Measurements from ENCODE around the gene CDC42BPB. TPM values are rescaled to one million over a fixed set of nuclear protein-coding genes. Genes with fewer than 3 reads are reported as not detected.

Gene CDC42BPB
- total RNA-seq, 1 experiment from 2014 or later: 103 TPM

DNA sequence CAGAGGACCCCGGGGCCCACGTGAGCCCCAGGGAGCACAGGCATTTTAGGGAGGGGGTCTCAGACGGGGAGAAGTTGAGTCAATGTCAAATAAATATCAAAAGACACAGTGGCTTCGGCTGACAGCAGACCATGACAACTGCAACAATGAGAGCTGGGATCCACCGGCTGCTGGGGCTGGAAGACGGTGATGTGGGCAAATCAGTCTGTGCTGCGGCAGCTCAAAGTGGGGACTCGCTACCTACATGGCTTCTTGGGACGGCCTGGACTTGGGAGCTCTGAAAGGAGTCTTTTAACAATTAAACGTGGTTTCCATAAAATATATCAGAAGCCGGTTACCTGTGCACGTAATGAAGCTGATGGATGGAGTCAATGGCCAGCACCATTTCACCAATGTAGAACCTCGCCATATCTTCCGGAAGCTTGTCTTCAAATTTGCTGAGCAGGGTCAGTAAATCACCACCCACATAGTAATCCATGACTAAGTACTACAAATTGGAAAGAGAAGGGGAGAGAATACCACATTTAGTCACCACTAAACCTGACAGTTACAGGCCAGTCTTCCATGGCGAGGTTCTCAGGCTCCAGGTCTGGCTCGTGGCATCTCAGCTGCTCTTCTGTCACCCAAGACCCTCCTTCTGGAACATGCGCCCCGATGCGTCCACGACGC, 58.0 kb downstream of the CDC42BPB start:
- Mint-ChIP-seq H3K4me1 (peaks cover 0 to 2% of the 10 kb centered on the region in 2 experiments; a peak in 1 of 4 replicates), H3K36me3 (ENCODE audit: insufficient read depth in 1 of 3, low read depth in 3 of 3) (peaks cover 24 to 74% (median 62%) of the 10 kb centered on the region in 3 experiments; a peak in 6 of 7 replicates), H3K4me3 (no peak overlapping the region), H3K9me3 (no peaks in the 10 kb centered on the region), H3K27ac (no peak overlapping the region), H3K27me3 (ENCODE audit: low read depth) (no peaks in the 10 kb centered on the region)
- H3K79me2 ChIP-seq (ENCODE audit: insufficient read depth, low read length): no peaks in the 10 kb centered on the region; the same call in 1 of the 2 replicates
- H3K79me1 ChIP-seq (ENCODE audit: insufficient read depth, low read depth, low read length, poor library complexity, severe bottlenecking): no peaks in the 10 kb centered on the region
- no peak overlapping the region for H3K23ac ChIP-seq (ENCODE audit: insufficient read length, low read depth, low read length)
- no peak overlapping the region for H4K8ac ChIP-seq (replicated peaks; ENCODE audit: insufficient read length, low read depth, low read length)
- H4K5ac ChIP-seq (ENCODE audit: insufficient read length, low read depth, low read length): no peak overlapping the region
- no peak for DNase-seq
- H2BK5ac ChIP-seq (ENCODE audit: insufficient read length, low read length): no peak overlapping the region
- no peaks in the 10 kb centered on the region for H3K4me1 ChIP-seq (ENCODE audit: insufficient read depth, low read length)
- no peak overlapping the region for H4K91ac ChIP-seq (ENCODE audit: insufficient read length, low read depth, low read length)
- no peak overlapping the region for H2AK5ac ChIP-seq (ENCODE audit: insufficient read length, low read length)
- no peaks in the 10 kb centered on the region for H3K27me3 ChIP-seq (ENCODE audit: insufficient read depth, low read length)
- H2AFZ ChIP-seq (ENCODE audit: low read length): no peak overlapping the region
- no CpG with 5 or more reads among the region's 21 CpGs for WGBS (ENCODE audit: extremely low coverage, insufficient read length, low lambda C conversion rate)
- H4K20me1 ChIP-seq (ENCODE audit: control insufficient read depth, insufficient read depth, insufficient read length): no peaks in the 10 kb centered on the region
- H2BK20ac ChIP-seq (ENCODE audit: low read depth, low read length, poor library complexity, severe bottlenecking): no peak overlapping the region
- no peaks in the 10 kb centered on the region for H3K23me2 ChIP-seq (ENCODE audit: insufficient read length, low read depth, low read length, poor library complexity, severe bottlenecking)
- H3K4me2 ChIP-seq (ENCODE audit: insufficient read depth, insufficient read length, low read length): no peak overlapping the region
- TF ChIP-seq CTCF (conservative IDR thresholded peaks at IDR 0.05): no peak
- no peak overlapping the region for H3K14ac ChIP-seq (ENCODE audit: insufficient read depth, low read length)
- no peak overlapping the region for H3T11ph ChIP-seq (ENCODE audit: low read length)
- no peak overlapping the region for H3K4ac ChIP-seq (ENCODE audit: low read depth, low read length)
- H3K9me3 ChIP-seq (ENCODE audit: control insufficient read depth, low read depth, low read length): no peaks in the 10 kb centered on the region
- no peak overlapping the region for H3K9ac ChIP-seq (ENCODE audit: extremely low read depth, insufficient read length, low read length)
- no peak overlapping the region for H3K18ac ChIP-seq (ENCODE audit: insufficient read length, low read depth, low read length)
- no peak overlapping the region for H3K56ac ChIP-seq (ENCODE audit: insufficient read length, low read depth, low read length)
- H2BK15ac ChIP-seq (ENCODE audit: low read depth, low read length): no peak overlapping the region
- no peak overlapping the region for H3K27ac ChIP-seq (ENCODE audit: insufficient read length, low read depth, low read length)
- no peak overlapping the region for H2BK120ac ChIP-seq (ENCODE audit: low read depth, low read length, poor library complexity, severe bottlenecking)
- no peak overlapping the region for H2BK12ac ChIP-seq (ENCODE audit: insufficient read length, low read depth, low read length)

Measured in H9 (cell line).